ENCODE results near the gene IL22RA2. TPM values are rescaled to one million over a fixed set of nuclear protein-coding genes. Genes with fewer than 3 reads are reported as not detected.

Gene IL22RA2
- total and polyA plus RNA-seq, 12 donors = 0.12 TPM; not detected in 11

DNA sequence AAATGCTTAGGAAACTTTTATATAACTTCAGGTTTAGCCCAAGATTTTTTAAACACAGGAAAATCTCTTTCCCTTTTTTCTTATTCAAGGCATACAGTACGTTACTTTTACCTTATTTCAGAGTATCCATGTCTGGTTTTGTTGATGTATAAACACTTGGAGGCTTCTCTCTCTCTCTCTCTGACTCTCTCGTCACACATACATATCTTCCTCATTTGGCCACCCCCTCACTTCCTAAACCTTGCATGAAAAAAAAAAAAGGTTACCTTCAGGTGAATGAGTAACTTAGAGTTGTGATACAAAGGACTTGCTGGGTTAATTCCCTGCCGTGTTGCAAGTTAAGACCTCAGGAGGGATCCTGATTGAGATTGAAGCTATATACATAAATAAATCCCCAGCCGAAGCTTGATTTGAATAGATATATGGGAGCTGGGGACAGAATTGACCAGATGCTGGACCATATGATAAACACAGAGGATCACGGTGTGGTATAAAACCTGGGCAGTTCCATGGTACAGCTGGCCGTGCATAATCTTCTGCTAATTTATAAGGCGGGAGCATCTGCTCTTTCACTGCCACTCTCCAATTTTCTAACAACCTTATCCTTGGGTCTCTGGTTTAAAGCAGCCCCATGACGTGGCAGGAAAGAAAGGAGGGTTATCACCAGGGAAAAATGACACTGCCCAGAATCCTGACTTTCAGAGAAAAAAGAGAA, 73.6 kb downstream of the IL22RA2 start:
- TF ChIP-seq CTCF (IDR thresholded peaks at IDR 0.05) = no peak
- 86 to 89% methylated on average over 8 of the region's 8 CpGs for WGBS, 2 donors
- Histone ChIP-seq H3K27me3 (no peaks in the 10 kb centered on the region), H3K9me3 (peaks cover 0 to 11% (median 0%) of the 10 kb centered on the region in 11 donors), H3K27ac (no peak overlapping the region), H3K4me3 (no peak overlapping the region), H3K4me1 (peaks cover 0 to 10% (median 4%) of the 10 kb centered on the region in 9 donors), H3K36me3 (no peaks in the 10 kb centered on the region)
- intact Hi-C loops (cut with DNase I) = loop anchor here in 9 of 10 donors (5.0 to 10.0 kb wide), 9 partner anchors 62 to 315 kb away; partner anchors contain the start of gene IFNGR1 (in 1 of the 9)
- no peak for DNase-seq
- no peak for ATAC-seq

- Histone ChIP-seq H3K9me3 (no peaks in the 10 kb centered on the region), H3K4me3 (no peak overlapping the region), H3K4me1 (peaks cover 0 to 15% (median 0%) of the 10 kb centered on the region in 9 donors), H3K27ac (no peak overlapping the region), H3K27me3 (no peaks in the 10 kb centered on the region), H3K36me3 (no peaks in the 10 kb centered on the region)
- DNase-seq = no peak
- ATAC-seq = no peak
- intact Hi-C loops (cut with DNase I) = loop anchor here in 9 of 10 donors (2.0 to 10.0 kb wide), 9 partner anchors 65 to 317 kb away; partner anchors contain the start of gene IFNGR1 (in 1 of the 9)
- 89 to 96% methylated on average over 3 of the region's 3 CpGs for WGBS, 2 donors
- no peak for TF ChIP-seq CTCF (IDR thresholded peaks at IDR 0.05)
Measured at GRCh38 chr6:137097526-137097925, 75.9 kb downstream of the IL22RA2 start.

- Histone ChIP-seq H3K27ac (no peak overlapping the region), H3K9me3 (no peaks in the 10 kb centered on the region), H3K27me3 (no peaks in the 10 kb centered on the region), H3K4me1 (peaks cover 0 to 15% (median 0%) of the 10 kb centered on the region in 9 donors), H3K4me3 (no peak overlapping the region), H3K36me3 (no peaks in the 10 kb centered on the region)
- no peak for DNase-seq
- no peak for ATAC-seq
- intact Hi-C loops (cut with DNase I) = loop anchor here in 9 of 10 donors (2.0 to 10.0 kb wide), 9 partner anchors 65 to 318 kb away; partner anchors contain the start of gene IFNGR1 (in 1 of the 9)
- no peak for TF ChIP-seq CTCF (IDR thresholded peaks at IDR 0.05)
Measured at GRCh38 chr6:137097057-137097456, 76.4 kb downstream of the IL22RA2 start.

DNA sequence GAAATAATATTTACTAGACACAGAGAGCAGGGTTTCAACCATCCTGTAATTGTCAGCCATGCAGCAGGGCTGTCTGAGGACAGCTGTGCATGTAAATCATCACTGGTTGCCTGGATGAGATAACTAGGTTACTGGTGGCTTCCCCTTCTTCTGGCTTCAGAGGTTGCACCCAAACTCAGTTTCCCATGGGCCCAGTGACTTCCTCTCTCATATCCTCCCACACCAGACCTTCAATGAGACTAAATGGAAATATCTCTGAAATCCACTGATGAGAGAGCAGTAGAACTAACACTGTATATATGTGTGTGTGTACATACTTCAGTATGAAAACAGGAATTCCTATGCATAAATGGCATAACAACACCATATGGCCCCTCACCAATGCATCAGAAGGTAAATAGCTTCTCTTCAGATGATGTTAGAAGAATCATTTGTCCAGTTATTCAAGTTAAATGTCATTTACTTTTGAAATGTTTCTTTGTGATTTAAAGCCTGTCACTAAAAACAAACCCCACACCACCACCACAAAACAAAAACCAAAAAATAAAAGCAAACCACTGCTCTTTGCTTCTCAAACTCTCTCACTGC, 77.7 kb downstream of the IL22RA2 start:
- no peaks in the 10 kb centered on the region for H3K9me3 ChIP-seq
- H3K27ac ChIP-seq = no peak overlapping the region
- H3K36me3 ChIP-seq = no peaks in the 10 kb centered on the region
- H3K27me3 ChIP-seq = no peaks in the 10 kb centered on the region
- no peak for DNase-seq
- ATAC-seq = peak in 2 of 8 donors; percentile 34 to 37
- no peak for TF ChIP-seq CTCF (IDR thresholded peaks at IDR 0.05)
- H3K4me3 ChIP-seq = no peak overlapping the region
- intact Hi-C loops (cut with DNase I) = loop anchor here (2.0 to 10.0 kb wide), 11 partner anchors 67 to 319 kb away; partner anchors contain the start of gene IFNGR1 (in 1 of the 10)
- H3K4me1 ChIP-seq = peaks cover 0 to 15% (median 0%) of the 10 kb centered on the region in 9 donors

All from heart right ventricle (tissue), 16 donors.